Ammon's horn (tissue), 1 donor: ENCODE measurements around the gene ILK.

ENCODE experiments used
- DNase-seq: peaks from one replicate; pipeline ENCODE4 v3.0.0-alpha.2; 2016; ENCODE audit warnings: low spot score

Gene ILK

GRCh38 chr11:6636480-6636879 is 32.9 kb downstream of the ILK start:
- no peak for DNase-seq

- peak; percentile 30 for DNase-seq
Measured at GRCh38 chr11:6637871-6638270, 34.3 kb downstream of the ILK start.

- DNase-seq, result no peak
Measured at GRCh38 chr11:6638429-6638828, 34.9 kb downstream of the ILK start.

- no peak for DNase-seq
Measured at GRCh38 chr11:6640036-6640984, 36.7 kb downstream of the ILK start.

- peak; percentile 72 for DNase-seq
Measured at GRCh38 chr11:6640985-6641701, 37.6 kb downstream of the ILK start.

DNA sequence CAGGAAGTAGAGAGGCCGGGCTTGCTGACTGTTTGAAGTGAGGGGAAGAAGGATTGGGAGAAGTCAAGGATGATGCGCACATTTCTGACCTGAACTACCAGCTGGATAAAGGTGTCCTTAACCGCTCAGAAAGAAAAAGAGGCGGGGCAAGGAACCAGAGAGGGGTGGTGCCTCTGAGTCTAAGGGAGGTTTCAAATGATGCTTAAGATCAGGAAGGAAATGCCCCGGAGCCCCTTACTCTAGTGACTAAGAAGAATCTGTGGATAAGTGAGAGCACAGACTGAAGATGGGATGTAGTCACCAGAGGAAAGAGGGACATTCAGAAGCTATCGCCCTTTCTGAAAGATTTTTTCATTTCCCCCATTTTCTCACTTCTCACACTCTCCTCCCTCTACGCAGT is 39.4 kb downstream of the ILK start:
- DNase-seq, result no peak

GRCh38 chr11:6646071-6646470 is 42.5 kb downstream of the ILK start:
- no peak for DNase-seq

- no peak for DNase-seq
Measured at GRCh38 chr11:6646576-6646917, 43.0 kb downstream of the ILK start.

DNA sequence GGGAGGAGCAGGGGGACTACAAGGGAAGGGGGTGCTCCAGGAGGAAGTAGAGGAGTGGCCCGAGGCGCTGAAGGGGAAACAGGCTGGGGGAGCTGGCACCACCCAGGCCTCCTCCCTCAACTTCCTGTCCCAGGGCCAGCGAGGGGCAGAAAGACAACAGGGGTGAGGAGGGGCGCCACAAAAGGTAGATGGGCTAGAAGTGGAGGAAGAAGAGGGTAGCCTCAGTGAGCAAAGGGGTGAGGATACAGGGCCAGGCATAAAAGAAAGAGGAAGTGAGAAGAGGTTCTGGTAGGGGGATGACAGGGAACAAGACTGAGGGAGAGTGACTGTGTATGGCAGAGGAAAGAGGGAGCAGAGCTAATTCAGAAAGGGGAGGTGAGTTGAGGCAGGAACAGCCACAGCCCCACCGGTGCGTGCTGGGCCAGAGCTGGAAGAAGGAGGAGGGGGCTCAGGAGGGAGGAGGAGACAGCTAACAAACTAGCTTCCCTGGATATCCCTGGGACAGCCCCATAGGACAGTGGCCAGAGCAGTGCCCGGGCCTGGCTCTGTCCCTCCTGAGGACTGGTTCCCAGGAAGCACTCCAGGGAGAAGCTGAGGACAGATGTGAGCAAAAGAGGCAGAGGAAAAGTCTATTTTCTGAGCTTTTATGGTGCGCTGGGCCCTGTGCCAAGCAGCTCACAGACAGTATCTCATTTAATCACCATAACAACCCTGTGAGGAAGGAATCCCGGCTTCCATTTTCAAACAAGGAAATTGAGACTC is 43.5 kb downstream of the ILK start:
- DNase-seq, result no peak

GRCh38 chr11:6647836-6648235 is 44.3 kb downstream of the ILK start:
- DNase-seq, result no peak

DNA sequence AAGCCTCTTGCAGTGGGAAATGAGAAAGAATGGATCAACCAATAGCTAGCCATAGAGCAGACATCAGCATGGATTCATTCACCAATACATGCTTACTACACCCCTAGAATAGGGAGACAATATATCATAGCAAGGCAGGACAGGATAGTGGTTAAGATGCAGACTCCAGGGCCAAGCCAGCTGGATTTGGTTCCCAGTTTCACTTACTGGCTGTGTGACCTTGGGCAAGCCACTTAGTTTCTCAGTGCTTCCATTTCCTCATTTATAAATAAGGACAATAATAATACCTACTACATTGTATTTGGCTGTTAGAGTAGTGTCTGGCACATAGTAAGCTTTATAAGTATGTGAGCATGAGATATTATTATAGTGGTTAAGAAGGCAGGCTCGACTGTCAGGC is 44.9 kb downstream of the ILK start:
- DNase-seq, result no peak

DNA sequence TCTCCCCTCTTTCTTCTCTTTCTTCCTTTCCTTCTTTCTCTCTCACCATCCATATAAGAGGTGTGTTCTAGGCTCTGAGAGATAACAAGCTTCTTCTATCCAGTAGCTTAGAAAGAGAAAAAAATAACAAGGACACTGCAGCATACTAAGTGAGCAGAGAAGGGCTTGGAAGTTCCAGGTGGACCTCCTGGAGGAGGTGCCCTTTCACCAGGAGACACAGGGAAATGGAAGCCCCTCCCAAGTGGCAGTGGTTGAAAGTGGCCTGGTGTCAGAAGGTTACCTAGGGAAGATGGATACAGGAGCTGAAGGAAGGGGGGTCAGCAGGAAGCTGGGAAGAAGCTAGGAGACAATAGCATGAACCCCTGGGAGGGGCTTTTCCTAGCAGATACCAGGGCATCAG is 46.5 kb downstream of the ILK start:
- no peak for DNase-seq

- no peak for DNase-seq
Measured at GRCh38 chr11:6650980-6651379, 47.4 kb downstream of the ILK start.

GRCh38 chr11:6652182-6652581 is 48.6 kb downstream of the ILK start:
- DNase-seq, result no peak

DNA sequence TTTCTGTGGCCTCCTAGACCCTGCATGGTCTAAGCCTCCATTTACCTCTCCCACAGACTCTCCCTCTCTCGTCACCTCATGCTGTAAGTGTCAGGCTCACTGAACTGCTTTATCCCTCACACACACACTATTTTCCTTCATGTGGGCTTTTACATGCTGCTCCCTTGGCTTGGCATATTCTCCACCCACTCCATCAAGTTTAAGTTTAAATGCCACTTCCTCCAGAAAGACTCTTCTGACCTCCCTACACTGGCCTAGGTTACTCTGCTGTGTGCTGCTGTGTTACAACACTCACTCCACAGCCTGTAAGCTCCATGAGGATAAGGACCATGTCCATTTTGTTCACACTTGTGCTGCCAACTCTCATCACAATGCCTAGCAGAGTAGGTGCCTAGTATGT is 49.5 kb downstream of the ILK start:
- no peak for DNase-seq

GRCh38 chr11:6653656-6654055 is 50.1 kb downstream of the ILK start:
- no peak for DNase-seq

- DNase-seq, result peak; percentile 60
Measured at GRCh38 chr11:6654281-6655019, 50.9 kb downstream of the ILK start.

GRCh38 chr11:6655020-6655789 is 51.6 kb downstream of the ILK start:
- peak; percentile 26 for DNase-seq

DNA sequence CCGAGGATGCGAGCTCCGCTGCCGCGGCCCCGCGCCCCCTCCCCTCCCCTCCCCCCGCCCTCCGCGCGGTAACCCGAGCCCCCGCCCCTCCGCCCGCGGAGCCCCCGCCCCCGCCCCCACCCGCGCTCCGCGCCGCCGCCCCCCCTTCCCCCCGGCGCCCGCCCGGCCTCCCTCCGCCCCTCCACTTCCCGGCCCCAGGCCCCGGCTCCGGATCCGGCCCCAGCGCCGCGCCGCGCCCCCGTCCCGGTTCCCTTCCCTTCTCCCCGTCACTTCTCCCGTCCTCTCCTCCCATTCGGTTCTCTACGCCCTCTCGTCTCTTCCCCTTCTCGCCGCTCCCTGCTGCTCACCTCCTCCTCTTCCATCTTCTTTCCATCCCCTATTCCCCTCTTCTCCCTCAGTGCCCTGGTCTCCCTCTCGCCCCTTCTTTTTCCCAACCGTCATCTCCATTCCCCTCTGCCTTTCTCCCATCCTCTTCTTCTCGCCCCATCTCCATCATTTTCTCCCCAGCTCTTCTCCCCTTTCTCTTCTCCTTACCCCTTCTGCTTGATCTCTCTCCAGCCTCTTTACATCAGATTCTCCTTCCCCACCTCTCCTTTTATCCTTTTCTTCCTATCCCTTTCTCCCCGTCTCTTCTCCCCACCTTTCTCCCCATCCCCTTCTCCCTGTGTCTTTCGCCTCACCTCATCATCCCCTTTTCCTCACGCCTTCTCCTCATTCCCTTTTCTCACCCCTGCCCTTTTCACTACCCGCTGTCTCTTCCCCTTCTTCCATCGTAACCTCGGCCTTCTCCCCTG is 52.4 kb downstream of the ILK start, which contains the start of gene DCHS1:
DCHS1 (minus strand) TSS at position 20 of the 794 bp plus-strand sequence. CDS start 14,196 bp downstream, outside the sequence.
- DNase-seq, result no peak

GRCh38 chr11:6656584-6656915 is 53.0 kb downstream of the ILK start:
- no peak for DNase-seq
